Inferior parietal cortex (tissue), 1 donor: ENCODE results near the gene BSND.

Experiments used
- DNase-seq: peaks from one replicate; pipeline ENCODE4 v3.0.0-alpha.2; 2016; ENCODE audit errors: extremely low spot score

BSND gene

GRCh38 chr1:54991939-54992338 lies 6.8 kb upstream of the BSND start:
- no peak for DNase-seq

GRCh38 chr1:54993140-54993539 lies 5.6 kb upstream of the BSND start:
- no peak for DNase-seq

GRCh38 chr1:54994355-54994990 lies 4.3 kb upstream of the BSND start:
- DNase-seq: no peak

- DNase-seq: no peak
These were observed 3.5 kb upstream of the BSND start for GRCh38 chr1:54995013-54995760.

GRCh38 chr1:54995835-54996234 lies 2.9 kb upstream of the BSND start:
- DNase-seq: no peak

GRCh38 chr1:54996359-54996868 lies 2.3 kb upstream of the BSND start:
- peak; percentile 77 for DNase-seq

GRCh38 chr1:54996869-54997710 lies 1.6 kb upstream of the BSND start:
- no peak for DNase-seq

GRCh38 chr1:54997711-54997986 lies 1.1 kb upstream of the BSND start:
- no peak for DNase-seq

GRCh38 chr1:54998100-54998499 lies 633 bp upstream of the BSND start:
- DNase-seq: no peak

GRCh38 chr1:55000110-55001085 lies 1.7 kb downstream of the BSND start:
- DNase-seq: no peak

GRCh38 chr1:55001311-55001710 lies 2.6 kb downstream of the BSND start:
- DNase-seq: no peak

GRCh38 chr1:55002686-55003085 lies 4.0 kb downstream of the BSND start:
- DNase-seq: no peak

GRCh38 chr1:55005351-55006140 lies 6.8 kb downstream of the BSND start:
- no peak for DNase-seq

GRCh38 chr1:55006931-55007330 lies 8.2 kb downstream of the BSND start:
- no peak for DNase-seq

GRCh38 chr1:55007625-55008024 lies 8.9 kb downstream of the BSND start:
- no peak for DNase-seq

- no peak for DNase-seq
These were observed 11.6 kb downstream of the BSND start for GRCh38 chr1:55010194-55010886.

GRCh38 chr1:55010887-55011217 lies 12.1 kb downstream of the BSND start:
- no peak for DNase-seq

- no peak for DNase-seq
These were observed 13.9 kb downstream of the BSND start for GRCh38 chr1:55012661-55013060.

- DNase-seq: no peak
These were observed 16.4 kb downstream of the BSND start for GRCh38 chr1:55015123-55015522.
